NCI-H2081 treated with DMSO at 0.1 percent for 48 hours (cell line): Measurements from ENCODE around the gene ABHD4.
"Not testable (repeated sequence)": the region's sequence is repeated elsewhere in the genome, so short reads cannot be mapped to it uniquely, and the experiment has no call there.

Experiments
- DNase-seq: peaks from one replicate; lab custom pipeline; 2025; lab: John Stamatoyannopoulos, UW

The ABHD4 gene

GRCh38 chr14:22598099-22598895 lies at the start of gene ABHD4:
Gene ABHD4, plus strand, starts transcription at chr14:22598300. Its CDS starts 7 bp downstream, at chr14:22598307.
- DNase-seq = no peak

GRCh38 chr14:22549324-22549962 lies 48.7 kb upstream of the ABHD4 start:
- no peak for DNase-seq

- DNase-seq = no peak
Measured at GRCh38 chr14:22549981-22550673, 48.0 kb upstream of the ABHD4 start.

- DNase-seq = no peak
Measured at GRCh38 chr14:22551605-22551997, 46.5 kb upstream of the ABHD4 start.

GRCh38 chr14:22552001-22552826 lies 45.9 kb upstream of the ABHD4 start:
- no peak for DNase-seq

GRCh38 chr14:22552827-22553076 lies 45.3 kb upstream of the ABHD4 start:
- DNase-seq = no peak

- no peak for DNase-seq
Measured at GRCh38 chr14:22553445-22553844, 44.7 kb upstream of the ABHD4 start.

- not testable (repeated sequence) for DNase-seq
Measured at GRCh38 chr14:22553861-22554497, 44.1 kb upstream of the ABHD4 start.

- DNase-seq = no peak
Measured at GRCh38 chr14:22554498-22555383, 43.4 kb upstream of the ABHD4 start.

GRCh38 chr14:22555384-22556011 lies 42.6 kb upstream of the ABHD4 start:
- no peak for DNase-seq

GRCh38 chr14:22556021-22556989 lies 41.8 kb upstream of the ABHD4 start:
- no peak for DNase-seq

- DNase-seq = no peak
Measured at GRCh38 chr14:22556990-22557623, 41.0 kb upstream of the ABHD4 start.

- DNase-seq = no peak
Measured at GRCh38 chr14:22557846-22558220, 40.3 kb upstream of the ABHD4 start.

- no peak for DNase-seq
Measured at GRCh38 chr14:22558221-22558913, 39.7 kb upstream of the ABHD4 start.

- DNase-seq = no peak
Measured at GRCh38 chr14:22559041-22559440, 39.1 kb upstream of the ABHD4 start.

GRCh38 chr14:22560662-22561365 lies 37.3 kb upstream of the ABHD4 start:
- DNase-seq = no peak

GRCh38 chr14:22561366-22561660 lies 36.8 kb upstream of the ABHD4 start:
- DNase-seq = no peak
